NCI-H526 (cell line): ENCODE measurements around the gene KLRF1.
A peak's percentile ranks its signal among the peaks of the same experiment; 100 is the strongest.

Source experiments
- DNase-seq, 2 experiments: peaks; one replicate each; lab custom pipeline; 2025; lab: John Stamatoyannopoulos, UW

KLRF1 gene

DNA sequence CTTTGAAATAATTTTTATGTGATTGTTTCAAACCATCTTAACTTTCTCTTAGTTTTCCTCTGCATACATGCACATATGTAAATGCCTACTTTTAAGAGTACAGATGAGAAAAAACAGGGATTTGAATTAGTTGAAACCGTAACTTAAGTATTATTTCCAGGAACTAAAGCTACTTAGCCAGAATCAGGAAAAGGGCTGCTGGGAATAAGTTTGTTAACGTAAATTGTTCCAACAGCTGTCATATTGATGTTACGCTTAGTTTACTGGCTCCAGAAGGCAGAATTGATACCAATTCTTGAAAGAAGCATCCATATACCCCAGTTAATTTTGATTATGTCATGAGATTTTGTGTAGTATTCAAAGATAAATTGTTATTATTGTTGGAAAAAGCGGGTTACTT lies 17.9 kb upstream of the KLRF1 start:
- no peak for DNase-seq

DNA sequence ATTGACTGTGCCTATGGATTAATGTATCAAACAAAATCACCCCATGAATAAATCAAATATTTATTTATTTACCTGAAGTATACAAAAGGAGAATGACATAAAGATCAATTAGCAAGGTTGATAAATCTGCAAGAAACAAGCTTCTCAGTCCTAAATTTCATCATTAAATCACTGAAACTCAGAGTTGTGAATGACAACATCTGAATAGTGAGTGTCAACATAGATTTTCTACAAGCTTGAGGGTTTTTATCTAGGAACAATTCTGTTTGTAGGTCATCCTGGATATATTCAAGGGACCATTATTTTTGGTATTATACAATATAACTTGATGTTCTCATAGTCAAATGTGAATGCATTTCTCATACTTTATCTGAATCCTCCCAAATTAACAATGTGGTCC lies 17.4 kb upstream of the KLRF1 start:
- DNase-seq: no peak

DNA sequence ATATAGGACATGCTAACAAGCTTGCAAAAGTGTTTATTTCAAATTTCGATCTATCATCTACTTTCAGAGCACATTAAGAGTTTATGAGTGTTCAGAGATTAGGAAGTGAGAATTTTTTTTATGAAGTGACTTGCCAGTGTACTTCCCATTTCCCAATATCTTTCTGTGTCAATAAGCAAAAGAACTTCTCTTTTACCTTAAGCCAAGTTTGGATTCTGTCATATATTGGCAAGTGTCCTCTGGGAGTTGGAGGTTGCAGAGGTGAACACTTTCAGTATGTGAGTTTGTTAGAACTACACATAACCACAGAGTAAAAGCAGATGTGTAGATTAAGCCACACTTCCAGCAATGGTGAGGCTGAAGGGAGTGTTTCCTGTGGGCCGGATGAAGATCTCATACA lies 16.6 kb upstream of the KLRF1 start:
- no peak for DNase-seq

DNA sequence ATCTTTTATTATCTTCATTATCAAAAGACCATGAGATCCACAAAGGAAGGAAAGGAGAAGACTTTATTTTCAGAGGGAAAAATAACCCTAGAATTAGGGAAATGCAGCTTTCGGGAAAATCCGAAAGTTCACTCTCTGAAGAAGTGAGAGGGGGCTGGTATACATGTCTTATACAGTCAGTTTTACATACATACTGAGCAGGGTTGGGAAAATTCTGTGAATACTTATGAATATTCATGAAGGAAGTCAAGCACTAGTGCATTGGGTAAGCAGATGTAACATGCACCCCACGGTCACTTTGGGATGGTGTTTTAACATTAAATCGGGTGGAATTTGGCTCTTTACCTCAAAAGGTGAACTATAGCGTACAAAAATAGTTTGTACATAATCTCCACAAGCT lies 15.7 kb upstream of the KLRF1 start:
- no peak for DNase-seq

DNA sequence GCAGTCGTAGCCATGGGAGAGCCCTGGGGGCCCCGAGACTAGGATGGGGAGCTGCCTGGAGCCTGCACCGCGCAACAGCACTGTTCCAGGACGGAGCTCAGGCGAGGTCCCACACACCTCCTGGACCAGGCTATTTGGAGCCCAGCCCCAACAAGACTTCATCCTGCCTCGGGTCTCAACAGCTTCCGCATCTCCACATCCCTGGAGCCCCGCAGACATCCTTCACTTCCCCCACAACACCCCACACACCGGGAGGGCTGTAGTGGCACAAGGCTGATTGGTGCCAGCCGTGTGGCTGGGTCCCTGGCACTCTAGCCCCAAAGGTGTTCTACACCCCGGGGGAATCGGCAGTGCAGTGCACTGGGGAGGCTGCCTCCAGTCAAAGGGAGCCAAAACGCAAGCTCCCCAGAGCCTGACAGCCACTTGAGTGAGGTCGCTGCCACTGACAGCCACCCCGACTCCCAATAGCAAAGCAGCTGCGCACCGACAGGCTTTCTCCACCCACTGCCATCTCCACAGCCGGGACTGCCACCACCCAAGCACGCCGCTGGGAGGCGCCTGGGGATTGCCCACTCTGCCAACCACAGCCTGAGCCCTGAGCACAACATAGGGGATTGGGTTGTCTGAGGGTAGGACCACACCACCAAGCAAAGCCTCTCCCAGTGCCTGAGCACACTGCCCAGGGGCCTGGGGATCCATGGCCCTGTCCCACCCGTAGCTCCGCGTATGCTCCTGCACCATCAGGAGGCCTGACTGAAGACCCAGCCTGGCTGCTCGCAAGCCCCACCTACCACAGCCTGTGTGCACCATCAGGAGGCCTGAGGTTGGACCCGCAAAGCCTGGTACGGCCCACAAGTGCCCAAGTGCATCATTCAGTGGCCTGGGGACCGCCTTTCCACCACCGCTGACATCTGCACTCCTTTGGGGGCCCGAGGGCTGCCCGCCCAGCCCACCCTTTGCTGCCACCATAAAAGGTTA lies 13.2 kb upstream of the KLRF1 start:
- DNase-seq: peak; percentile 46 to 83

DNA sequence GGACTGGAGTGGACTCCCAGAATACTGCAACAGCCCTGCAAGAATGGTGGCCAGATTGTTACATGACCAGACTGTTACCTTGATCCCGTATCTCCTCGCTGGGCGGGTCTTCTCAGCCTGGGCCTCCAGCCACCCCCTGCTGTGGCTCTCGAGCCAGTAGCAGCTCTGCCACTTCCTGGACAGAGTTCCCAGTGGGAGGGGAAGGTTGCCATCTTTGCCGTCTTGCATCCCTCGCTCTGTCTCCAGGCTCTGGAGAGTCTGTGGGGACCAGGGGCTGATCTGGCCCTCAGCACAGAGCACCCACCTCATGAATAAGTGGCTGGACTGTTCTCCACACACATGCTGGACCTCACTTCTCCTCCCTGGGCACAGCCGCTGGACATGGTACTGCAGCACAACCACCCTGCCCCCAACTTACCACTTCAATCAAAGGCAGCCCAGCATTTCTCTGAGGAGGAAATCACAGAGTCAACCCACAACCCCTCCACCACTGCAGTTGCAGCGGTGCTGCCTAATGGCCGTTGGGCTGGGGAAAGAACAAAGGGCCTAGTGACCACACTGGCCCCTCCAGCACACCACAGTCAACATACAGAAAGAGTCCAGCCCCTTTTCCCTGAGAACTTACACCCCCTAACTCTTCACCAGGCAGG lies 6.9 kb upstream of the KLRF1 start:
- no peak for DNase-seq

DNA sequence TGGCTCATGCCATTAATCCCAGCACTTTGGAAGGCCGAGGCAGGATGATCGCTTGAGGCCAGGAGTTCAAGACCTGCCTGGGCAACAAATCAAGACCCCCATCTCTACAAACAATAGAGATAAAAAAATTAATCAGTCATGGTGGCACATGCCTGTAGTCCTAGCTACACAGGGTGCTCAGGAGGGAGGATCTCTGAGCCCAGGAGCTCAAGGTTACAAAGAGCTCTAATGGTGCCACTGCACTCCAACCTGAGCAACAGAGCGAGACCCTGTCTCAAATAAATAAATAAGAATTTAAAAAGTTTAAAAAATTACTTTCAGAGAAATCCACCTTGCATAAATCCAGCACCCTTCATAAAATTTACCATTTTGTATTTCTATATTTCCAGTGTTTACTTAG lies 2.2 kb downstream of the KLRF1 start:
- no peak for DNase-seq

DNA sequence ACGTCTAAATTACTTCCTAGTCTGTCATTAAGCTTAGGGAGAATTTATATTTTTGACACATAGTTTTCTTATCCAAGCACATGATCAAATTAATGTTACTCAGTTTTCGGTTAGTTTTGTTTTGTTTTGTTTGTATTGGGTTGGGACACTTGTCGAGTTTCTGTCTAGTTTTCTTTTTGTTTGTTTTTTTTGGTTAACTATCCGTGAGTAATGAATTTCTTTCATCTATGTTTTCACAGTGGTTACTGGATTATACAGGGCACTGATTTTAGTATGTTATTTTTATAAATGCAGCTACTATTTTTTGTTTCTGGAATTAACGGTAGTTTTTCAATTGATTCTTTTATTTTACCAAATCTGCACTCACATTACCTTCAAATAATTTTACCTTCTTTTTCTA lies 2.7 kb downstream of the KLRF1 start:
- DNase-seq: no peak

DNA sequence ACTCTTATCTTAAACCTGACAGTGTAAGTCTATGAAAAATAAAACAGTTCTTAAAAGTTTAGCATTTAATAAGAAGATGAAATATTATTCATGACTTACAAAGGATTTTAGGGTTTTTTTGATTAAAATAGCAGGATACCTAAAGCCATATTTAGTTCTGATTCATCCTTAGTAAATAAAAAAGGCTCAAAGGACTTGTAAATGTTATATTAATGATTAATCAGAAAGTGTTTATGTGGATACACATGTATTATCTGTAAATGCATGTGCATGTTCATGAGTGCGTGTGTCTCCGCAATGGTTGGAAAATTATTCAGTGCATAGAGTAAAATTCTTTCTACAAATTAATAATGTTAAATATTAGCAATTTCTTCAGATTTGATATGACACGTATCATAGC lies 4.4 kb downstream of the KLRF1 start:
- no peak for DNase-seq

DNA sequence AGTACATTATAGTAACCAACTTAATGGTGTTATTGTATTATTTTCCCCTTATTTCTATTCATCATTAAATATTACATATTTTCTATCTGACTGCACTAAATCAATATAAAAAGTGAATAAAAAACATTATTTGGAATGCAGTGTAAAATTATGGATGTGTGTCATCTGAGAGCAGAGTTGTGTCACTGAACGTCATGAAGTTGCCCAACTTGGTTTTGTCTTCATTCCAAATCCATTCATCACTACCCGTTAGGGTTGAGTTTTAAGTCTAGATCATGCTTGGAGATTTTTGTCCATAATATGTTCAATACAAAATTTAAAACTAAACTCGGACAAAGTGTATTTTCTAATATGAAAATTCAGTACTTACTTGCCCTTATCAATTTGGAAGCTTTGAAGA lies 16.1 kb downstream of the KLRF1 start:
- DNase-seq: no peak

DNA sequence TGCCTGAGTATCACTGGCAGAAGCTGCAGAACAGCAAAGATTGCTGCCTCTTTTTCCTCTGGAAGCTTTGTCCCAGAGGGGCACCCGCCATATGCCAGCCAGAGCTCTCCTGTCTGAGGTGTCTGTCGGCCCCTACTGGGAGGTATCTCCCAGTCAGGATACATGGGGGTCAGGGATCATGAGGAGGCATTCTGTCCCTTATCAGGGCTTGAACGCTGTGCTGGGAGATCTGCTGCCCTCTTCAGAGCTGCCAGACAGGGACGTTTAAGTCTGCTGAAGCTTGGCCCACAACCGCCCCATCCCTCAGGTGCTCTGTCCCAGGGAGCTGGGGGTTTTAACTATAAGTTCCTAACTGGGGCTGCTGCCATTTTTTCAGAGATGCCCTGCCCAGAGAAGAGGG lies 21.6 kb downstream of the KLRF1 start:
- DNase-seq: no peak

DNA sequence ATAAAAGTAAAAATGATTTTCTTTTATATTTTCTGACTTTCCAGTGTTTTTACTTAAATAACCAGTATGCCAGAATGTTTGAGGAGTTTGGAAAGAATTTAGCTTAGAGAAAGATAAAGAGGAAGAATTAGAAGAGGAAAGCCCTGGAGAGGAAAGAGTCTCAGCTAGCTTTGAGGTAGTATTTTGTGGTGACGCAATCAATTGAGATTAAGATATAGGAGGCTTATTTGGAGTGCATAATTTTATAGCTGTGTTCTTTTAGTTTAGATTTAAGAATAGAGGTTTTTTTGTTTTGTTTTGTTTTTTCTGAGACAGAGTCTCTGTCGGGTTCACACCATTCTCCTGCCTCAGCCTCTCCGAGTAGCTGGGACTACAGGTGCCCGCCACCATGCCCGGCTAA lies 23.8 kb downstream of the KLRF1 start:
- DNase-seq: no peak

DNA sequence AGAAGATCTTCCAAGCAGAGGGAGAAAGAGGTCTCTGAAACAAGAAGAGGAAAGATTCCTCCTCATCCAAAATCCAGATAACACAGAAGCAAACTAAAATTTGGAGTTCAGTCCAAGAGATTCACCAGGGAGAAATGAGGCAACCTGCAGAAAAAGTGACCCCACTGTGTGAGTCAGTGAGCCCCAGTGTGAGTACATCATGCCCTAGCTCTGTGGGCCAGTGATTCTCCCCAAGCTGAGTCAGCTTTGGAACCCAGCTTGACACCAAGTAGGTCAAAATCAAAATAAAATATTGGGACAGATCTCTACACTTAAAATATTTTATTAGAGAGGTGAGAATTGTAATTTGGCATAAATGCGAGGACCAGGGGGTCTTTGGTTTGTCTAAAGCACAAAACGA lies 24.6 kb downstream of the KLRF1 start:
- DNase-seq: no peak

DNA sequence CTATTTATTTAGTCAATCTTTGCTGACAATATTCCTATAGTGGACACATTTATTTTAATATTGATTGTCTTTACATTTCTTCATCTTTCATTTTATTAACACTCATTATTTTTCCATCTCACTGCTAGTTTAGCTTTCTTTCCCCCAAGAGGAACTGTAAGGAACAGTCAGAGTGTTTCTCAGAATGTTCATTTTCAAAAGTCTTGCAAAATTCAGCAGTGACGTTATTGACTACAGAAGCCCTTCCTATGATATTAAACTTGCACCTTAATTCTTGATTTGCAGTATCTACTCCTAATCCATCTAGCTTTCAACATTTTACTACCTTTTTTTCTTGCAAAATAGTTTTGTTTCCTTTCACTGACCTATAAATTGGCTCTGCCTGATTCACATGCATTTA lies 28.9 kb downstream of the KLRF1 start:
- DNase-seq: no peak

DNA sequence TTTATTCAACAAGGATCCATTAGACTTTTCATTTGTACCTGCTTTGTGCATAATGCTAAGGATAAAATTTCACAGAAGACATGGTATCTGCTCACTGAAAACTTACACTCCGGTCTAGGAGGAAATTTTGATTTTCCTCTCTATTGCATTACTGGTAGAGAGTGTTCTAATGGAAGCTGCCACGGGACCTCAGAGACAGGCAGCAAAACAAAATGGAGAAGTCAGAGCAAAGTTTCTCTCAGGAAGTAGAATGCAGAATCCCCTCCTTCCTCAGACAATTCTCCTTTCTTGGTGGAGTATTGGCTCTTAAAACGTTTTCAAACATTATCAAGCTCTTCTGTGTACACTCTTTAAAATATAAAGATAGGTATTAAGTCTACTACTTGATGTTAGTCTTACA lies 29.6 kb downstream of the KLRF1 start:
- DNase-seq: no peak

DNA sequence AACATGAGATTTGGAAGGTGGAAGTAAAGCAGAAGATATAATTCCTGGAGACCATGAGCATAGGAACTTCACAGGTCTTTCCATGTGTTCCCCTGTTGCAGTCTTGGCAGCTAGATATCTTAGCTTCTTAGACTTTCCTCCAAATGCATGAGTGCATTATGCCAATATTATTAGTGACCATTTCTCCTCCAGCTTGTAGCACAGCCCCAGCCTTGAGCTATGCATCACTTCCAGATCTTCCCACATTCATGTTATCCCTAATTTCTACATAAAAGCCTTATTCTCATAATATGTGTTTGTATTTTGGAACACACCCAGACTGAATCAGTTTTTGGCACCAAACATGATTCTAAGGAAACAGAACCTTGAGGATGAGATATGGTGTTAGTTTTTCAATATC lies 30.9 kb downstream of the KLRF1 start:
- no peak for DNase-seq

DNA sequence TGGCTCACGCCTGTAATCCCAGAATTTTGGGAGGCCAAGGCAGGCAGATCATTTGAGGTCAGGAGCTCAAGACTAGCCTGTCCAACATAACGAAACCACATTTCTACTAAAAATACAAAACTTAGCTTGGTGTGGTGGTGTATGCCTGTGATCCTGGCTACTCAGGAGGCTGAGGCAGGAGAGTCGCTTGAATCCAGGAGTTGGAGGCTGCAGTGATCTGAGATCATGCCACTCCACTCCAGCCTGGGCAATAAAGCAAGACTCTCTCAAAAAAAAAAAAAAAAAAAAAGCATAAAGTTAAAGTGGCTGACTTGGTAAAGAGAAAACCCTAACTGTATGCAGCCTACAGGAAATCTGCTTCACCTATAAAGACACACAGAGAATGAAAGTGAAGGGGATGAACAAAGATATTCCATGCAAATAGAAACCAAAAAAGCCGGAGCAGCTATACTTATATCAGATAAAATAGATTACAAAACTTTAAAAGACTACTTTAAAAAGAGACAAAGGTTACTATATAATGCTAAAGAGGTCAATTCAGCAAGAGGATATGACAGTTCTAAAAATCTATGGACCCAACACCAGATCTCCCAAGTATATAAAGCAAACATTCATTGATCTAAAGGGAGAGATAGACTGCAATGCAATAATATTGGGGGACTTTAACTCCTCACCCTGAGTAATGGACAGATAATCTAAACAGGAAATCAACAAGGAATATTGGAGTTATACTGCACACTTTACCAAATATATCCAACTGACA lies 37.8 kb downstream of the KLRF1 start:
- no peak for DNase-seq

DNA sequence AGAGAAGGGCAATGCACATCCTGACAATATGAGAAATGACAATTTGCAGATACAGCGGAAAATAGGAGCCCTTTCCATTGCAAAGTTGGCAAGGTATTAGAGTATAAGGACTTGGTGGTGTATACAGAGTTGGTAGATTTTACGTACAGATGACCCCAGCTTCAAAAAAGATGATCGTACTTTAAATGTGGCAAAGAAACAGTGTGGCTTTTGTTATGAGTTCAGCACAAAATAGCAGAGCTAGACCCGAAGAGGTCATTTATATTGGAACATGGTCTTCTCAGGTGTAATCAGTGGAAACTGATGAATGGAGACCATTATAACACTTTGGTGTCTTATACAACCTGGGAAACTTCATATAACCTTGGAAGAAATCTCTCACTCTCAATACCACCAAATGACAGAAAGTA lies 39.6 kb downstream of the KLRF1 start:
- no peak for DNase-seq

DNA sequence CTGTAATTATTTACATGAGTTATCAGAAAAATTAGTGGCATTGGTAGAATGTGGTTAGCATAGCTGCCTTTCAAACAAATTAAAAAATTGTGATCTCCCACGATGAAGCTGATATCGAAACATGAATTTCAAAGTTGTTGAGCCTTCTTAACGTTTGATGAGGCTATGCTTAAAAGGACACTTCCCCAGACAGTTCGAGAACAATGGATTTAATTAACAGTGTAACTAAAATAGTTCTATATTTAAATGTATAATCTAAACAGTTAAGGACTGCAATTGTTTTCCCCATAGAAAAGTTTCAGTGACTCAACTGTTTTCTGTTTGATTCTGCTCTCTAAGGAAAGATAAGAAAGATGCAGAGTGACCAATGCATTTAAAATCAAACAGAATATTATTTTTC lies 40.2 kb downstream of the KLRF1 start:
- DNase-seq: no peak

DNA sequence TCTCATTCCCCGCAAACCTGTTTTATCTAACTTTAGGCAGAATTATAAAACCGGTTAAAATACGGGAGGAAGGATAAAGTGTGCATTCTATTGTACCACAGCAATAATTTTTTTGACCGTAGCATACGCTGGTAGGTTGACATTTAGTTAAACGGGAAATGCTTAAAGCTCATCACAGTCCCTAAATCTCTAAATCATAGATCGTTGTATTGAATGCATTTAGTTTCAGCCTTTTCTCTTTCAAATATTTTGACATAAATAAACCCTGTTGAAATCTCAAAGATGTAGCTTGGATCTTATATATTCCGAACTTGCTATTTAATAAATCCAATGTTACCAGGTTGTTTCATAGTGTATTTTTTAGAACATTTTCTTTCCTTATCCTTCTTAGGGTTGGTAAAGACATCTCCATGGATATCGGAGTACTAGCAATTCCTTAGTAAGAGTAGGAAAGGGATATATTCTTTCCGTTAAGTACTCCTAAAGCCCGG lies 41.1 kb downstream of the KLRF1 start:
- no peak for DNase-seq

DNA sequence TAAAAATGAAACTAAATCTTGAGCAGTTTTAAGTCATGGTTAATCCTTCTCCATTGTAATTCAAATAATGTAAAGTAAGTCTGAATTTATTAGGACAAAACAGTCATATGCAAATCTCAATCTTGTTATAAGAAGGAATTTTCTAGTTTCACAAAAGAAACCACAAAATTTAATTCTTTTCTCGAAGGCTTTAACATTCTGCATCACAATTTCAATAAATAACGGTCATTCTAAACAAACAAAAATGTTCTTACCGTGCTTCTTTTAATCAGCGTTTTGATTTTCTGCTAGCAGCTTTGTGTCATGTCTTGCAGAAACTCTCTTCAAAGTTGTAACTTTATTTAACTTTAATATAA lies 41.6 kb downstream of the KLRF1 start:
- DNase-seq: no peak

DNA sequence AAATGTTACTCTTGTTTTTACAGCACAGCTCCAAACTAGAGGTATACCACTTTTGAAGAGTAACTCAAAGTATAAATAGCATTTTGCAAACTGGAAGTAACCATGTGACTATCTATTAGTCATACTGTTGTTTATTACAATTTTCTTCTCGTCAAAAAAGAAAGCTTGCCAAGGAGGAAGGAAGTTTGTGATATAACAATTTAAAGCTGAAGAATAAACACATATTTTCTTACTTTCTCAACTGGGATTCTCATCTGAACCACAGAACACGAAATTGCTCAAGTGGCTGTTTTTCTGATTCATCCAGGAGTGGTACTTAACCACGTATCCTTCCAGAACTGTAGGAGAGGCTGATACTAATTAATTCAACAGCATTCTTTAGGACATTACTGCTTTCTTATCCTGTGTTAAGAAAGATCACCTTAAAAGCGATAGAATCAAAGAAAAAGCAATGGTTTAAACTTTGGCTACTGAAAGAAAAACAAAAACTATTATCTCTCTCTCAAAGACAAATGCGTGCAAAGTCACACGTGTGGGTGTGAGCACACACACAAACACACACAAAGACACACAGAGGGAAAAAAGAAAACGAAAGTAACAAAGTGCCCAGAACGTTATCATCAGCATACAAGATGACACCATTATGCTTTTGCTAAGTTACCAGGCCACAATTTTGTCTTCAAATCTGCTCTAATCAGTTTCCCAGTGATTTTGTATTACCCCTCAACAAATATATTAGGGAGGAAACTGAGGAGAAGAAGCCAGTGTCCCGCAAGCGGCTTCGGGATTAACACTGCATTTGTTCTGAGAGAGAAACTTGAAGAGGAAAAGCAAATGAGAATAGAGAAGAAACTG lies 42.3 kb downstream of the KLRF1 start, which contains the start of gene CLEC2B:
TSS of gene CLEC2B (minus strand) at position 48 of the 855 bp plus-strand sequence.
- peak in 1 of 2 experiments; percentile 1 for DNase-seq
